HS-5 (cell line): Measurements from ENCODE around the gene PDLIM7.

Source experiments
- DNase-seq: peaks from one replicate; pipeline ENCODE4 v3.0.0-alpha.2; 2012; ENCODE audit warnings: low read depth

PDLIM7 gene

DNA sequence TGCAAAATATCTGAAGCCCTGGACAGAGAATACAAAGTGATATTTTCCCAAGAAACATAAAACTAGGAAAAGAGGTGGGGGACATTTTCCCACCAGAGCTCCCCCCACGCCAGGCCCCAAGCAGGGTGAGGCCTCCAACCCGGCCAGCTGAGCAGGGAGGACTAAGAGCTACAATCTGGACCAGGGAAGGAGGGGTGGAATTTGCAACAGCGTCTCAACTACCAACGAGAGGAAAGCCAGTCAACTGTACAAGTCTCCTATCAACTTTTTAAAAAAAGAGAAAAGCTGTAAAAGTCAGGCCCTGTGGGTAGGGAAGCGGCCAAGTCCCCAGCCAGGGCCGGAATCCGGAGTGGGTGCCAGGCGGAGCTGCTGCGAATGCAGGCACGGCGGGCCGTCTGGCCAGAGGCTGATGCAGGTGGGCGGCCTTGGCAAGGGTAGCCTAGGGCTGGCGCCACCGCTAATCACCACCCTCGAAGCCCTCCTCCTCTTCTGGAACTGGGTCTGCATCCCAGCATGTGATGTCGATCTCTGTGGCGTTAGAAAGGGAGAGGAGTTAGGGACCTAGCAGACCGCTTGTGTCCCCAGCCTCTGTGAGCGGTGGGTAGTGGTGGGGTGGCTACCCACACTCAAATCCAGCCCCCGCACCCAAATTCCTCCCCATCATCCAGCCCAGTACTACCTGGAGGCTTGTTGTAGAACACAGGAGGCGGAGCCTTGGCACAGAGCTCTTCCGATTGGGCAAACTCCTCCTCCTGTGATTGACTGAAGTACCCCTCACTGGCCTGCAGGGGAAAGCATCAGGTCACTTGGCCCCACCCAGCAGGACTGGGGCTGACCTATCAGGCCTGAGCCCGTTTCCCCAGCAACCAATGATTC is 40.2 kb downstream of the PDLIM7 start:
- DNase-seq = peak; percentile 82

DNA sequence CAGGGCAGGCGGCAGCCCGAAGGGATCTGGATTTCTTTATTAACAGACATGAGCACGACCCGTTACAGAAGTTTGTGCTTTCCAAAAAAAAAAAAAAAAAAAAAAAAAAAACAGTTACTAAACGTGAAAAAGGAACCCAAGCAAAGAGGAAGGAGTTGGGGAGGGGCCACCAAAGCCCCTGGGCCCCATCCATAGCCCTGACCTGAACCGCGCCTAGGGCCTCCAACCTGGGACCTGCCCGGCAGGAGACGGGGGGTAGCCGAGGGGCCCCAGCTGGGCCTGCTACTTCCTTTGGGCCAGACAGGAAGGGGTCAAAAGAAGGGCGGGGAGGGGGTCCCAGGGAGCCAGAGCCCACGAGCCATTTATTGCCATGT is 40.8 kb downstream of the PDLIM7 start:
- DNase-seq = no peak

DNA sequence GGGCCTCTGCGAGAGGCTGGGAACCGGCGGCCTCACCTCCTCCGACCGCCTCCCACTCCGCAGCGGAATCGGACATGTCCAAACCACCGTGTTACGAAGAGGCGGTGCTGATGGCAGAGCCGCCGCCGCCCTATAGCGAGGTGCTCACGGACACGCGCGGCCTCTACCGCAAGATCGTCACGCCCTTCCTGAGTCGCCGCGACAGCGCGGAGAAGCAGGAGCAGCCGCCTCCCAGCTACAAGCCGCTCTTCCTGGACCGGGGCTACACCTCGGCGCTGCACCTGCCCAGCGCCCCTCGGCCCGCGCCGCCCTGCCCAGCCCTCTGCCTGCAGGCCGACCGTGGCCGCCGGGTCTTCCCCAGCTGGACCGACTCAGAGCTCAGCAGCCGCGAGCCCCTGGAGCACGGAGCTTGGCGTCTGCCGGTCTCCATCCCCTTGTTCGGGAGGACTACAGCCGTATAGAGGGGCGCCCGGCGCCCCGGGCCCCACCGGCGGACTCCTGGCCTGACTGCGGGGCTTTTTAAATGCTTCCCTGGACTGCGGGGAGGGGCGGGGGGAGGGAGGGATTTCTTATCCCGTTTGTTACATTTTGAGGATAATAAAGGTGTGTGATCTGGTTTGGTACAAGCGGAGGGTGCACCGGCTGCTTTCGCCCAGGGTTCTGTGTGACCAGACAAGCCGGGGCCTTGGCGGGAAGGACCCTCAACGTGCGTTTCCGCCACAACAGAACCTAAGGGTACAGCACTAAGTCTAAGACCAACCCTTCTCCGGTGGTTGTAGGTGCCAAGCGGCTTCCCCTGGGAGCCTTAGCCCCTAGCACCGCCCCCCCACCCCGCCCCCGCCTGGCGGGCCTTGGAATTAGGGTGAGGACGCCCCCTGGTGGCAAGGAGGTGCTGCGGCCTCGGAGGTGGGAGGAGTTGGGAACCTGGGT is 41.5 kb downstream of the PDLIM7 start:
- DNase-seq = no peak

DNA sequence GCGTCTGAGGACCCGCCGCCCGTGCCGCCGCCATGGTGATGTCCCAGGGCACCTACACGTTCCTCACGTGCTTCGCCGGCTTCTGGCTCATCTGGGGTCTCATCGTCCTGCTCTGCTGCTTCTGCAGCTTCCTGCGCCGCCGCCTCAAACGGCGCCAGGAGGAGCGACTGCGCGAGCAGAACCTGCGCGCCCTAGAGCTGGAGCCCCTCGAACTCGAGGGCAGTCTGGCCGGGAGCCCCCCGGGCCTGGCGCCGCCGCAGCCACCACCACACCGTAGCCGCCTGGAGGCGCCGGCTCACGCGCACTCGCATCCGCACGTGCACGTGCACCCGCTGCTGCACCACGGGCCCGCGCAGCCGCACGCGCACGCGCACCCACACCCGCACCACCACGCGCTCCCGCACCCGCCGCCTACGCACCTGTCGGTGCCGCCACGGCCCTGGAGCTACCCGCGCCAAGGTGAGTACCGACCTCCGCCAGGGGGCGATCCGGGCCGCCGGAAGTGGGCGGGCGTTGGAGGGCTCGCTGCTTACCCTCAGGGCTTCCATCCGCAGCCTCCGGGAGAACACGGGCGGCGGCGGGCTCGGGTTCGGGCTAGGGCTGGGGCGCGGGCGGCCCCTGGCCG is 42.3 kb downstream of the PDLIM7 start:
- DNase-seq = no peak

DNA sequence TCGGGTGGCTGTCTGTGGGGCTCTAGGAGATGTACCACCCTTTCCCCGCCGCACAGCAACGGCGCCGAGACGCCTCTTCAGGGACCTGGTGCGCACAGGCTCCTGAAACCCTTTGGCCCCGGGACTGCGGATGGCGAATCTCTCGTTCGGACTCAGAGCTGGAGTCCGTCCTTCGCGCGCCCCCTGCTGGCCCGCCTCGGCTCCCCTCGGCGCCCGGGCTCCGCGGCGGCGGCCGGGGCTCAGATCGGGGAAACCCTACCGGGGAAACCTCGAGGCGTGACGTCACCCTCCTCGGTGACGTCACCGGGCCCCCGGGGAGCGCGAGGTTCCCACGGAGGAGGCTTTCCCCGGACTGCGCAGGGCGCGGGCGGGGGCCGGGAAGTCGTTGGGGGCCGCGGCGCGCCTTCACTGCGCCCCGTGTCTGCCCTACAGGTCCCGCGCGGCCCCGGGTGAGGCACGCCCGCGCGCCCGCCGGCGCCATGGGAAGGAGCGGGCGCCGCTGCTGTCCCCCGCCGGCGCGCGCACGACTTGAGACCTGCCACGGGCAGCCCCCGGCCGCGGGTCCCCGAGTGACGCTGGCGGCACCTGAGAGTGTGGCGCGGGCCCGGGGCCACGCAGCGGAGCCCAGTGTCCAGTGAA is 42.9 kb downstream of the PDLIM7 start:
- DNase-seq = peak; percentile 53

DNA sequence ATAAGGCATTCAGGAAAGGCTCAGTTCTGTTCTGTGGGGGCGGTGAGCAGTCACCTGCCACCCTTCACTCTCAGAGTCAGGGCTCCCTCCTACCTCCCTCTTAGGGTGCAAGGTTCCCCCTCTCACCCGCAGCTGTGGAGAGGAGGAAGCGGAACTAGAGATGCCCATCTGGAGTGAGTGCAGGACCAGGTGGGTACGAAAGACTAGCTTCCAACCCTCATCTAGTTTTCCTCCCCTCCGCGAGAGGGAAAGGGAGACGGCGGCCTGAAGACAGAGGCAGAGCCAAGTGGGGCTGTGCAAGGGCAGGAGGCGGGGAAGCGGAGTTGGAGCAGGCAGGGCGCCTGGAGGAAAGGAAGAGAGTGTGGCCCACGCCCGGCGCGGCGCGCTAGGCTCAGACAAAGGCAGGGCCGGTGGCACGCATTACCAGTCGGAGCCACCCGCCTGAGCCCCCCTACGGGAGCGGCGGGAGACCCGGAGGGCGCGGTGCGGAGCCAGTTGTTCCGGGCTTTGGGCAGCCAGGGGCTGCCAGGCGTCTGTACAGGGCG is 43.5 kb downstream of the PDLIM7 start:
- no peak for DNase-seq

DNA sequence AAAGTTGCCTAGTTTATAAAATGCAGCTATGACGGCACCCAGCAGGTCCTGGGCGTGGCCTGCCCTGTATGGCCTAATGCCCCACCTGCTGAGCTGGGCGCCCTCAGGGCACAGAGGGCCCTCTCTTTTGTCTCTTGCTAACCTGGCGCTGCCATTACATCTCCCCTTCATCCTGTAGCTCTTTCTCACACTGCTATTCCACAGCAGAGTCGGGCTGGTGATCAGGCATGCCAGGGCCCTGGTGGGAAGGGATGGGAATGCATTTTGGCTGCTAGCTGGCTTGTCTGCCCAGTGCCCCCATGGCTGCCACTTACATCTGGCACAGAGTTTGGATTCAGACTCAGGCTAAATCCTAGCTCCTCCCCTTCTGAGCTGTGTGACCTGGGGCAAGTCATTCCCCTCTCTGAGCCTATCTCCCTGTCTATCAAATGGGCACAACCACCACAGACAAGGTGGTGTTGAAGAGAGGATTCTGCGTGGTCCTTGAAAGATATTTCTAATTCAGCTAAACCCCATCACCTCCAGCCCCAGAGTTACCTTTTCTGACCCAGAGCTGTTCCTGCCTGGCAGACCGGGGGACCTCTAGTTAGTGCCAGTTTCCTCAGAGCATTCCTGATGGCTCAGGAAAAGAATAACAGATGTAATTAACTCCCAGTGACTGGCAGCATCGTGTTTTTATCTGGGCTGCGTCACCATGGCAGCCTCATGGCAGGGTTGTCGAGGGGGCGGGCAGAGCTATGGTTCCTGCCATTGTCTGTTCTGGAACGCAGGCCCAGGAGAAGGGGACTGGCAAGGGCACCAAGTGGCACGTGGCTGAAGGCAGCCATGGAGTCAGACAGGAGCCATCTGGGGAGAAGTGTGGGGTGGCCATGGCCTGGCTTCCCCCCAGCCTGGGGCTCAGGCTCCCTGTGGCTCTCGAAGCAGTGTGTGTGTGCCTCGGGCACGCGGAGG is 44.4 kb downstream of the PDLIM7 start:
- no peak for DNase-seq

DNA sequence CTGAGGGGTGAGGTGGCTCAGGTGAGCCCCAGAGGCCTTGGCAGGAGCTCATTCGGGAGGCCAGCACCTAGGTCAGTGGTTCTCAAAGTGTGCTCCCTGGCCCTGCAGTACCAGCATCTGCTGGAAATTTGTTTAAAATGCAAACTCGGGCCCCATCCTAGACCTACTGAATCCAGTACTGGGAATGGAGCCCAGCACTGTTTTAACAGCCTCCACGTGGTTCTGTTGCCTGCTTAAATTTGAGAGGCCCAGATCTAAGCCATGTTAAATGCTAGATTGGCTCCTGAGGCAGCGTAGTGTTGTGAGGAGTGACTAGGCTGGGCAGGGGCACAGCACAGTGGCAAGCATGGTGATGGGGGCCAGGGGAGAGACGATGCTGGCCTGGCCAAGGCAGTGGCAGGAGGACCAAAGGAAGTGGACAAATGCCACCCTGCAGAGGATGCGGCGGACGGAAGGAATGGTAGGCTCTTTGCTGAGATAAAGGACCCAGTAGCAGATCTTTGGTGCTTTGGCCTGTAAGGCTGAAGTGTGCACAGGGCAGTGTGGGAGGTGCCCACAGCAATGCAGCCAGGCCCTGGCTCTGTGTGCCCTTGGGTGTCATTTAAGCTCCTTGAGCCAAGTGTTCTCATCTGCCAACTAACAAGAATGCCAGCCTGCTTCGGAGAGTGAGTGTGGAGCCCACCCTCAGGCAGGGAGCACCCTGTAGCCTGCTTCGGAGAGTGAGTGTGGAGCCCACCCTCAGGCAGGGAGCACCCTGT is 46.6 kb downstream of the PDLIM7 start:
- no peak for DNase-seq

DNA sequence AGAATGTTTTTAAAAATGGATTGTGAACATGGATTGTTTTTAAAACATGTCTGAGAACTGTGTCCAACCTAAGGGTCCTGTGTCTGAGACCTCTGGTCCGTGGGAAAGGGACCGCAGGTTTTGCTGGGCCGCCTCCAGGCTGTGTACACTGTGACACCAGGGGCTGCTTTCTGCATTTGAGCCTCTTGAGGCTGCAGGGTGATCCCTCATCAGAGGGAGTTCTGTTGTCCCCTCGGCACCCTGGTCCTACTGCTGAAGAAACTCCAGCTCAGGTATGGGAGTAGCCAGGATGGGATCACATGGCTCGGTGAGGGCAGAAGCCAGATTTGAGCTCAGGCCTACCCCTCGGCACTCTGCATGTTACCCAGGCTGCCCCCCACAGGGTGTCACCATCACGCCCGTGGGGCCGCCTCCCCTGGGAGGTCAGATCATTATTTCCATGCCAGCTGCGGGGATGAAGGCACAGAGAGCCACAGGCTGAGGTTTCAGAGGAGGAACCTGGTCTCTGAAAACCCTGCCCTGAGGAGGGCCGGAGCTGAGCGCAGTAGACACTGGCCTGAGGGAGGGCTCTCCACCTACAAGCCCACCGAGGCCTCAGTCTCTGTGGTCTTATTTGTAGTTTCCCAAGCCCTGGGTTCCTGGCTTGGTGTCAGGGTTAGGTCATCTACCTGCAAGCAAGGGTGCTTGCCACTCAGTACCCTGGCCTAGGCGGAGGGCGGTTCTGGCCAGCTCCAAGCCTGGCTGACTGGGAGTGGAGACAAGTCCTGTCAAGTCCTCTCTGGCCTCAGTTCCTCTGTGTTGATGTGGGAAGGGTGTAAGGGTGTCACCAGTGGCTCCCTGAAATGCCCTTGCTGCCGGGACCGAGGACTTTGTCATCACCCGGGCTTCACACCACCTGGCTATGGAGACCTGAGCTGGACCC is 48.0 kb downstream of the PDLIM7 start:
- no peak for DNase-seq

DNA sequence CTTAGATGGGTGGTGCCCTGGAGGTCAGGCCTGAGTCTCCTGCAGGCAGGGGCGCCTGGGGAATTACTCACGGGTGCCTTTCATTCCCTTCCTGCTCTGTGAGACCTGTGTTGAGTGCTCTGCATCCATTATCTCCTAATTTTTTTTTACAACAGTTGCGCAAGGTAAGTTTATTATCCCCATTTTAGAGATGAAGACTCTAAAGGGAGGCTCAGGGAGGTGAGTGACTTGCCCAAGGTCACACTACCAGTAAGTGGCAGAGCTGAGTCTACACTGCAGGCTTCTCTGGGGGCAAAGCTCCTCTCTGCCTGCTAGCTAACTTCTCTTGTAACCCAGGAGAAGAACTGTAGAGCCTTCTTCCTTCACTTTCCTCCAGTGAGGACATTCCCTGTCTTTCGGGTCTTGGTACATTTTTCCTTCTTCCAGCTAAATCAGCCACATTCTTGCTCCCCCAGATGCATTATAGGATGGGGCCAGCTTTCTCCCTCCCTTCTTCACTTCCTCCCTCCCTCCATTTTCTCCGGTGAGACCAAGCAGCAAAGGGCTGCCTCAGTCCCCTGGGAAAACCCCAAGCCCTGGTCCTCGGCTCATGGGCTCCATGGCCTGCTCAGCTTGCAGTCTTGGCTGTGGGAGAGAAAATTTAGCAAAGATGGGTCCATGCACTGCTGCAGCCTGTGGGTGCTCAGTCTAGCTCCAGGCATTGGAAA is 49.0 kb downstream of the PDLIM7 start:
- DNase-seq = no peak

DNA sequence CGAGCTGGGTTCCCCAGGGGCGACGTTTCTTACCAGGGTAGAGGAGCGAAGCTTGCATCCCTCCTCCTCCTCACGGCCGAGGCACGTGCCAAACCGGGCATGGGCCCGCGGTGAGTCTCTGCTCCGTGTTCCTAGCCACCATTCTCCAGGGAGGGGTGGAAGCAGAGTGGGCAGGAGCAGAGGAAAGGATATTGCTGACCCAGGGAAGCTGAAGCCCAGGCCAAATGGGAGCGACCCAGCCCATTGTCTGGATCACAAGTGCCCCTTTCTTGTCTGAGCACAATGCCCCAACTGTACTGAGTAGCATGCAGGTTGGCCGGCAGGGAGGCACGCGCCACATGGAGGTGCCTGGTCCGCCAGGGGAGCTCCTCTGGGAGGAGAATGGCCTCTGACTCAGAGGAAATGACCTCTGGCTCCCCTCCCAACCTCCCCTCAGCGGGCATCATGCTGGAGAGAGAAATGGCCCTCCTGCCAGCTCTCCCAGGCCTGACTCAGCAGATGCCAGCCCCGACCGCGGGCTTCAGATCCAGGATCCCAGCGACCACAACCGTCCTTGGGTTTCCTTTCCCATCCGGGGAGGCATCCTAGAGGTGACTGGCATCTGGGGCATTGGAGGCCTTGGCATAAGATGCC is 49.7 kb downstream of the PDLIM7 start:
- peak; percentile 94 for DNase-seq

DNA sequence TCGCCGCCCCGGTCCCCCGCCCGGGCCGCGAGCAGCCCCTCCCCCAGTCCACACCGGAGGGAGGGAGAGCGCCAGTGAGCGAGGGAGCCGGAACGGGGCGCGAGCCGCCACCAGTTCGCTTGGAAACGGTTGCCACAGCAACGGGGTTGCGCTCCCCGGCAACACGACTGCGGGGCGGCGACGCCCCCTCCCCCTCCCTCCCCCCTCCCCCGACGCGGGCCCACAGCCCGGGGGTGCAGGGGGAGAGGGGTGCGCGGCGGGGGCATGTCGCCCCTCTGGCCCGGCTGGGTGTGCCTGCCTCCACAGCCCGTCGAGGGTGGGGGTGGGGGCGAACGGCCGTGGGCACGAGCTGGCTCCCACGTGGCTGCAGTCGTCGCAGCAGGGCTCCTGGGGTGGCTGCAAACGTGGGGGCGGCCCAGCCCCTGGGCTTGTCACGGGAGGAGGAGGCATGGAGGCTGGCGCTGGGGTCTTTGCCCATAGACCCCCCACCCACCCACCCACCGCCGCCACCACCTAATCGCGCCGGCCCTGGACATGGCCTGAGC is 50.3 kb downstream of the PDLIM7 start:
- DNase-seq = no peak

DNA sequence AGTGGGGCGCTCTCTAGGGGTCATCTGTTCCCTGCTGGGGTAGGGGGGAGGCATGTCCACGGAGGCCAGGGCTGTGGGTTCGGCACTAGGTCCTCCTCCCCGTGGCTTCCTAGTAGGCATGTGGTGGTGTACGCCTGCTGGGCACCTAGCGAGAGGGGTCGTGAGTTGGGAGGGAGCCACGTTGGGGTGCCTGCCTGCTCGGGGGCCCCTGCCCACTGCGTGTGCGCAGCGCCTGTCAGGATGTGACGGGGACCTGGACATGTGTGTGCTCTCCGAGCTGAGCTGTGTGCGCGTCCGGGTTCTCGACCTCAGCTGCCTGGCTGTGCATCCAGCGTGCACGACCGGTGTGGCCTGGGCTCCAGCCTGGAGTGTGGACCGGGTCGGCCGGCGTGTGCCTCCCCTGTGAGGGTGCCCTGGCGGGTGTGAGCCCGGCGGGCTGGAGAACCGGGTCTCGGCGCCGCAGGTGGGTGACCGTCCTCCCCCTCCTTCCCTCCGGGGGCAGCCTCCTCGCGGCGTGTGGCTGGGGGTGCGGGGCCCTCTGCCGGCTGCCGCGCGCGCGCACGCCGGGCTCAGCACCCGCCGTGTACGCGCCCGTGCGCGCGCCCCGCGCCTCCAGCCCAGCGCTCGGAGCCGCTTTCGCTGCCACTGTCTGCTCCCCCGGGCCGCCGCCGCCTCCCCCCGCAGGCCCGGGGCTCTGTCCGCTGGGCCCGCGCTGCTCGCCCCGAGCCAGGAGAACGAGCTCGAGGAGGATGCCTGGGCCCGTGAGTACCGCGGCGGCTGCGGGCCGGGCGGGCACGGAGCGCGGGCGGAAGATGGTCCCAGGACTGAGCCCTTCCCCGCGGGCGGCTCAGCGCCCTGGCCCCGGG is 51.0 kb downstream of the PDLIM7 start, which contains the start of gene PRR7:
TSS of gene PRR7 (plus strand) at position 615 of the 866 bp plus-strand sequence. CDS start 8,254 bp downstream, outside the sequence.
- DNase-seq = no peak

DNA sequence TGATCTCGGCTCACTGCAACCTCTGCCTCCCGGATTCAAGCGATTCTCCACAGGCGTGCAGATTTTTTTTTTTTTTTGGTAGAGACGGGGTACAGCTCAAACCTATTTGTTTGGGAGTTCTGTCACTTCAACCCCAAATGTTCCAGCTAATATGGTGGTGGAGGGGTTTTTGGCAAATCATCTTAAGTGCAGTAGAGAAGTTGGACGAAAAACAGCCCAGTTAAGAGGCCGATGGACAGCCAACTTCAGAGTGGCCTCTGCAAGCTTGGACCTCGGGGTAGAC is 51.5 kb downstream of the PDLIM7 start:
- DNase-seq = no peak

DNA sequence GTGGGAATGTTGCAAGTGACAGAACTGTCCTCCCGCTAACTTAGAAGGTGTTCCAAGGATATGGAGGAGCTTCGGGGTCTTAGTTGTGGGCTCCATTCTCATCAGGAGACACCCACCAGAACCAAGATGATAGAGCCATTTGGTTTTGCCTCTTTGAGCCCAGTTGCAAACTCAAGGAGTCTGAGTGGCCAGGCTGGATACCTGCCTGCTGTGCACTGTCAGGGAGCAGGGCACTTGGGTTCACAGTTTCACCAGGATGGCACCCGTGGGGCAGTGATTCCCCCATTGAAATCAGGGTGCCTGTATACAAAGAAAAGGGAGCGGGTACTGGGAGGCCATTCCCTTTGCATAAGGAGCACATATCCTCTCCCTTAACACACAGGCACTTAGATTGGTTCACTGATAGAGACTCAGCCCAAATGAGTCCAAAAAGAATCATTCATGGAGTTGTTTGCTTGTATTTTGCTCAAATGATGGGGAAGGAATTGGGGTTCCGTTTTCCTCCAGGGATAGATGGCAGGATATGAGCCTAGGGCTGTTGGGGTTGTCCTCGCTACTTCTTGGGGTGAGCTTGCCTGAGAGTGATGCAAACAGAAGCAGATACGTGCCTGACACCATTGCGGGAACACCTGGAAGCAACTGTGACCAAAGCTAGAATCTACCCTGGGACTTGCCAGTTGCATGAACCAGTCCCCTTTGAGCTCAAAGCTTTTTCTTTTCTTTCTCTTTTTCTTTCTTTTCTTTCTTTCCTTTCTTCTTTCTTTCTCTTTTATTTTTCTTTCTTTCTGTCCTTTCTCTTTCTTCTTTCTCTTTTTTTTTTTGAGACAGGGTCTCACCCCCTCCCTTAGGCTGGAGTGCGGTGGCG is 52.1 kb downstream of the PDLIM7 start:
- DNase-seq = no peak
